Measurements from ENCODE around the gene DARS1. TPM values are rescaled to one million over a fixed set of nuclear protein-coding genes. Genes with fewer than 3 reads are reported as not detected.

The DARS1 gene
- total RNA-seq, 1 donor from 2014 or later: 52.3 TPM

DNA sequence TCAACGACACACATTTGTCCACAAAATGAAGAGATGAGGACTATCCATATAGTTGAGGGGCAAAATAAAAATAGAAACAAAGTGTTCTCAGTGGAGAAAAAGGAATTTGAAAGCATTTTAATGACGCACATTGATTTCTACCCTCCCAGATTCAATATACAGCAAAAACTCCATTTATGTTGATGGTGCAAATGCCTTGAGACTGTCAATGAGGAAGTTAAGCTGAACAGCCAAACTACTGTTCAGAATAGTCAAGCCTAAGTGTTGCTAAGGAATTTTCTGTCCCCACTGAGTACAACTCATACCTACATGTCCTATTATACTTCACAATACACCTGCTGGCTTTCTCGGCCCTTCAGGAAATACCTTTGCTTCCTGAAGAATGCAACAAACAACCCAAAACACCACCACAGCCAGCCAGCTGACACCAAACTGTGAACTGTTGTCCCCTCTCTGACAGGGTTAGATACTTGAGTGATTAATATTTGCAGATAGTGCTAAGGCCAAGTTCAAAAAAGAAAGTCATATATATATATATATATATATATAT is 27.8 kb upstream of the DARS1 start:
- Mint-ChIP-seq H3K4me3 (ENCODE audit: unreplicated experiment) (no peak overlapping the region), H3K27ac (ENCODE audit: unreplicated experiment) (no peak overlapping the region), H3K4me1 (ENCODE audit: low read depth) (no peaks in the 10 kb centered on the region), H3K9me3 (ENCODE audit: low read depth) (no peaks in the 10 kb centered on the region), H3K27me3 (ENCODE audit: low read depth) (peaks cover 4% of the 10 kb centered on the region), H3K36me3 (ENCODE audit: low read depth) (no peaks in the 10 kb centered on the region)
- DNase-seq (ENCODE audit: low spot score): no peak
- TF ChIP-seq, protein P1, sequence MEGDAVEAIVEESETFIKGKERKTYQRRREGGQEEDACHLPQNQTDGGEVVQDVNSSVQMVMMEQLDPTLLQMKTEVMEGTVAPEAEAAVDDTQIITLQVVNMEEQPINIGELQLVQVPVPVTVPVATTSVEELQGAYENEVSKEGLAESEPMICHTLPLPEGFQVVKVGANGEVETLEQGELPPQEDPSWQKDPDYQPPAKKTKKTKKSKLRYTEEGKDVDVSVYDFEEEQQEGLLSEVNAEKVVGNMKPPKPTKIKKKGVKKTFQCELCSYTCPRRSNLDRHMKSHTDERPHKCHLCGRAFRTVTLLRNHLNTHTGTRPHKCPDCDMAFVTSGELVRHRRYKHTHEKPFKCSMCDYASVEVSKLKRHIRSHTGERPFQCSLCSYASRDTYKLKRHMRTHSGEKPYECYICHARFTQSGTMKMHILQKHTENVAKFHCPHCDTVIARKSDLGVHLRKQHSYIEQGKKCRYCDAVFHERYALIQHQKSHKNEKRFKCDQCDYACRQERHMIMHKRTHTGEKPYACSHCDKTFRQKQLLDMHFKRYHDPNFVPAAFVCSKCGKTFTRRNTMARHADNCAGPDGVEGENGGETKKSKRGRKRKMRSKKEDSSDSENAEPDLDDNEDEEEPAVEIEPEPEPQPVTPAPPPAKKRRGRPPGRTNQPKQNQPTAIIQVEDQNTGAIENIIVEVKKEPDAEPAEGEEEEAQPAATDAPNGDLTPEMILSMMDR (IDR thresholded peaks at IDR 0.05): no peak

GRCh38 chr2:136012315-136012714 is 26.9 kb upstream of the DARS1 start:
- no peaks in the 10 kb centered on the region for H3K36me3 Mint-ChIP-seq (ENCODE audit: low read depth)
- no peak overlapping the region for H3K27ac Mint-ChIP-seq (ENCODE audit: unreplicated experiment)
- DNase-seq (ENCODE audit: low spot score): no peak
- no peaks in the 10 kb centered on the region for H3K9me3 Mint-ChIP-seq (ENCODE audit: low read depth)
- peaks cover 4% of the 10 kb centered on the region for H3K27me3 Mint-ChIP-seq (ENCODE audit: low read depth)
- H3K4me3 Mint-ChIP-seq (ENCODE audit: unreplicated experiment): no peak overlapping the region
- H3K4me1 Mint-ChIP-seq (ENCODE audit: low read depth): no peaks in the 10 kb centered on the region
- TF ChIP-seq, protein P1 (IDR thresholded peaks at IDR 0.05): no peak

- H3K27ac Mint-ChIP-seq (ENCODE audit: unreplicated experiment): no peak overlapping the region
- peaks cover 15% of the 10 kb centered on the region for H3K4me1 Mint-ChIP-seq (ENCODE audit: low read depth)
- DNase-seq (ENCODE audit: low spot score): no peak
- peaks cover 3% of the 10 kb centered on the region for H3K27me3 Mint-ChIP-seq (ENCODE audit: low read depth)
- no peak overlapping the region for H3K4me3 Mint-ChIP-seq (ENCODE audit: unreplicated experiment)
- TF ChIP-seq, protein P1 (IDR thresholded peaks at IDR 0.05): no peak
- no peaks in the 10 kb centered on the region for H3K36me3 Mint-ChIP-seq (ENCODE audit: low read depth)
- H3K9me3 Mint-ChIP-seq (ENCODE audit: low read depth): no peaks in the 10 kb centered on the region
Measured at GRCh38 chr2:136010126-136010525, 24.7 kb upstream of the DARS1 start.

DNA sequence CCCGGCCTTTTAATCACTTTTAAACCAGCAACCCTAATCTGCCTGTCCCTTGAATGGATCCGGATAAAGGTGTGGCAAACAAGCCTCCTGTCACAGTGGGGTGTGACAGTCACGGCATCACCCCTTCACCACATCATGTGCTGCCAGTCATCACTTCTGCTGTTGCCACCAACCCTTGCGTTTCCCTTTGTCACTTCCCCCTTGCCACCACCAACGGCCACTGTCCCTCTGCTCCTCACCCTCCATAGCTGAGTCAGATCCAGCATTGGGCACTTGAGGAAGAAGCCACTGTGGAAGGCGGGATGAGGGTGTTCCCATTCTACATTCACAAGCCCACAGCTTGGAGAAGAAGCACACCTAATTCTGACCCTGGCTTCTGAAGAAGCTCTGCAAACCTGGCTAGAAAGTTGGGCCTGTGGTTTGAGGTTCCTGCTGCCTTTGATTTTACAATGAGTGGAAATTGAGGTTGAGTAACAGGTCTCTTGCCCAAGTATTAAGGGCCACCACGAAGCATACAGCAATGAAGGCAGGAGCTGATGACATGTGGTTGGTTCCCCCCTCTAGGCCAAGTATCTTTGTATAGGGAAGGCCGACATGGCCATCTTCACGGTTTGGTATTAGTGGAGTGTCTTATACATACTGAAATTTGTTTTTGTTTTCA is 22.9 kb upstream of the DARS1 start:
- no peak overlapping the region for H3K27ac Mint-ChIP-seq (ENCODE audit: unreplicated experiment)
- TF ChIP-seq, protein P1 (IDR thresholded peaks at IDR 0.05): no peak
- peaks cover 15% of the 10 kb centered on the region for H3K4me1 Mint-ChIP-seq (ENCODE audit: low read depth)
- H3K4me3 Mint-ChIP-seq (ENCODE audit: unreplicated experiment): no peak overlapping the region
- no peaks in the 10 kb centered on the region for H3K36me3 Mint-ChIP-seq (ENCODE audit: low read depth)
- H3K27me3 Mint-ChIP-seq (ENCODE audit: low read depth): peaks cover 3% of the 10 kb centered on the region
- H3K9me3 Mint-ChIP-seq (ENCODE audit: low read depth): no peaks in the 10 kb centered on the region
- DNase-seq (ENCODE audit: low spot score): no peak

DNA sequence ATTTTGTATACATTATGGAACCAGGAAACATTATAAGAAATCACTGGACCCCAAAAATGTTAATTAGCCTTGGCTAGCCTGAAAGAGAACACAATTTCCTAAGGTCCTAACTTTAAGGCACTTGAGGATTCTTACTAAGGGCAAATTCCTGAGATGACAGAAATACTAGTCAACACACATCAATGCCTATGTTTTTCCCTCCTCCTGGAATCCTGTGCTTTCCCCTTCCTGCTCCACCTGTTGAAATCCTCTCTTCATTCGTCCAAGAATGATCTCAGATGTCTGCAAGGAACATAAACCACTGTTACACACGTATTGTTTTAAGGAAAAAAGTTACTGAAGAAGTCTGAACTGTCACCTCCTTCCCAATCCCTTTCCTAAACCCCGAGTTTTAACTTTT is 21.2 kb upstream of the DARS1 start:
- H3K27me3 Mint-ChIP-seq (ENCODE audit: low read depth): no peaks in the 10 kb centered on the region
- H3K4me3 Mint-ChIP-seq (ENCODE audit: unreplicated experiment): no peak overlapping the region

More for the DNA sequence above, 21.2 kb upstream of the DARS1 start:
- DNase-seq (ENCODE audit: low spot score): no peak
- Mint-ChIP-seq H3K9me3 (ENCODE audit: low read depth) (no peaks in the 10 kb centered on the region), H3K4me1 (ENCODE audit: low read depth) (peaks cover 15% of the 10 kb centered on the region), H3K27ac (ENCODE audit: unreplicated experiment) (no peak overlapping the region), H3K36me3 (ENCODE audit: low read depth) (no peaks in the 10 kb centered on the region)
- TF ChIP-seq, protein P1 (IDR thresholded peaks at IDR 0.05): no peak

All from chondrocyte (in vitro differentiated cells).